Measurements from ENCODE around the gene FREM2.

Gene FREM2

GRCh38 chr13:38898481-38898880 is 211.6 kb downstream of the FREM2 start:
- no peak for TF ChIP-seq FOXP2 (optimal IDR thresholded peaks at IDR 0.05; ENCODE audit: borderline replicate concordance, extremely low read depth, extremely low read length, insufficient read depth)
- no peak for TF ChIP-seq TAF1 (IDR thresholded peaks at IDR 0.05; ENCODE audit: borderline replicate concordance, insufficient read depth, low read length)
- no peak for TF ChIP-seq POLR2AphosphoS5 (IDR thresholded peaks at IDR 0.05; ENCODE audit: low read depth, low read length)
- no peak for TF ChIP-seq REST (IDR thresholded peaks at IDR 0.05; ENCODE audit: insufficient read depth in 1 of 2, low read depth in 2 of 2, low read length in 2 of 2)
- no peak for TF ChIP-seq SIN3A (IDR thresholded peaks at IDR 0.05; ENCODE audit: borderline replicate concordance, insufficient read depth, low read length)

GRCh38 chr13:38899571-38899970 is 212.7 kb downstream of the FREM2 start:
- TF ChIP-seq REST (IDR thresholded peaks at IDR 0.05; ENCODE audit: insufficient read depth in 1 of 2, low read depth in 2 of 2, low read length in 2 of 2) (no peak), TAF1 (IDR thresholded peaks at IDR 0.05; ENCODE audit: borderline replicate concordance, insufficient read depth, low read length) (no peak), SIN3A (IDR thresholded peaks at IDR 0.05; ENCODE audit: borderline replicate concordance, insufficient read depth, low read length) (no peak), POLR2AphosphoS5 (IDR thresholded peaks at IDR 0.05; ENCODE audit: low read depth, low read length) (no peak), FOXP2 (optimal IDR thresholded peaks at IDR 0.05; ENCODE audit: borderline replicate concordance, extremely low read depth, extremely low read length, insufficient read depth) (no peak)

GRCh38 chr13:38900188-38900587 is 213.3 kb downstream of the FREM2 start:
- TF ChIP-seq TAF1 (IDR thresholded peaks at IDR 0.05; ENCODE audit: borderline replicate concordance, insufficient read depth, low read length) (no peak), SIN3A (IDR thresholded peaks at IDR 0.05; ENCODE audit: borderline replicate concordance, insufficient read depth, low read length) (no peak), FOXP2 (optimal IDR thresholded peaks at IDR 0.05; ENCODE audit: borderline replicate concordance, extremely low read depth, extremely low read length, insufficient read depth) (no peak), POLR2AphosphoS5 (IDR thresholded peaks at IDR 0.05; ENCODE audit: low read depth, low read length) (no peak), REST (IDR thresholded peaks at IDR 0.05; ENCODE audit: insufficient read depth in 1 of 2, low read depth in 2 of 2, low read length in 2 of 2) (no peak)

GRCh38 chr13:38902551-38902950 is 215.7 kb downstream of the FREM2 start:
- TF ChIP-seq TAF1 (IDR thresholded peaks at IDR 0.05; ENCODE audit: borderline replicate concordance, insufficient read depth, low read length) (no peak), POLR2AphosphoS5 (IDR thresholded peaks at IDR 0.05; ENCODE audit: low read depth, low read length) (no peak), REST (IDR thresholded peaks at IDR 0.05; ENCODE audit: insufficient read depth in 1 of 2, low read depth in 2 of 2, low read length in 2 of 2) (no peak), SIN3A (IDR thresholded peaks at IDR 0.05; ENCODE audit: borderline replicate concordance, insufficient read depth, low read length) (no peak), FOXP2 (optimal IDR thresholded peaks at IDR 0.05; ENCODE audit: borderline replicate concordance, extremely low read depth, extremely low read length, insufficient read depth) (no peak)

GRCh38 chr13:38905081-38905480 is 218.2 kb downstream of the FREM2 start:
- no peak for TF ChIP-seq SIN3A (IDR thresholded peaks at IDR 0.05; ENCODE audit: borderline replicate concordance, insufficient read depth, low read length)
- no peak for TF ChIP-seq POLR2AphosphoS5 (IDR thresholded peaks at IDR 0.05; ENCODE audit: low read depth, low read length)
- no peak for TF ChIP-seq TAF1 (IDR thresholded peaks at IDR 0.05; ENCODE audit: borderline replicate concordance, insufficient read depth, low read length)
- TF ChIP-seq REST (IDR thresholded peaks at IDR 0.05; ENCODE audit: insufficient read depth in 1 of 2, low read depth in 2 of 2, low read length in 2 of 2): no peak
- no peak for TF ChIP-seq FOXP2 (optimal IDR thresholded peaks at IDR 0.05; ENCODE audit: borderline replicate concordance, extremely low read depth, extremely low read length, insufficient read depth)
